Measurements from ENCODE around the gene RPA1.
"Not testable (repeated sequence)": the region's sequence is repeated elsewhere in the genome, so short reads cannot be mapped to it uniquely, and the experiment has no call there.

The RPA1 gene

DNA sequence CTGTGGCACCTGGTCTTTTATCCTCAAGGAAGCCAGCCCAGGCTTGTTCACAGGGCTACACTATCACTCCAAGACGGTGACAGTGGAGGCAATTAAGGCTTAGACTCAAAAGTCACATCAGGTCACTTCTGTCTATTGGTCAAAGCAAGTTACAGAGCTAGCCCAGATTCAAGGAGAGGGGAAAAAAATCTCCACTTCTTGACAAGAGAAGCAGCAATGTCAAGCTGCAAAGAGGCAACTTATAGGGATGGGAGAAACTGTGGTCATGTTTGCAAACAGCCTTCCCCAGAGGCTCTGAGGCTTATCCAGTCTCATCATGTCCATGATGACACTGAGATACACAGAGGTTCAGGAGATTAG, 36.4 kb upstream of the RPA1 start:
- DNase-seq: no peak
- Histone ChIP-seq H3K27me3 (replicated peaks; ENCODE audit: control insufficient read depth, insufficient read depth, low read length, poor library complexity, severe bottlenecking) (no peaks in the 10 kb centered on the region), H3K36me3 (ENCODE audit: control insufficient read depth, insufficient read depth, low read length) (no peaks in the 10 kb centered on the region), H3K9me3 (ENCODE audit: control insufficient read depth, low read length) (no peaks in the 10 kb centered on the region), H3K27ac (ENCODE audit: insufficient read depth, low read length, poor library complexity, severe bottlenecking) (no peak overlapping the region), H3K4me3 (ENCODE audit: insufficient read depth, low read depth, low read length, poor library complexity, severe bottlenecking) (no peak overlapping the region), H3K4me1 (ENCODE audit: control insufficient read depth, insufficient read depth, low read length, poor library complexity, severe bottlenecking) (no peaks in the 10 kb centered on the region)

DNA sequence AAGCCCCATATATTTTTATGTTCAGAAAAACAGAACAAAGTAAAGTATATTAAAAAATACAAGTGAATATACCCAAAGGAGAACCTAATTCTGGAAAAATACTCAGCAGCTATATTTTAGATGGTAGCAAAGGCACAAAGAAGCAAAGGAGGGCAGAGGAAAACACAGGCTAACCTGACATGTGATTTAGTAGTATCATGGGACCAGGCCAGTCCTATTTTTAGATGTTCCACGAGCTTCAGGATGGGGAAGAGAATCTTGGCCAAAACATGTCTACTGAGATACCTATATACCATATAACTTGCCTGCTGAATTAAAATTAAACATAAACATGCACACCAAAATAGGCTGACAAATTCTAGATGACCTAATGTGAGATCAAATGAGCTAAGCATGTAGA, 33.0 kb upstream of the RPA1 start:
- Histone ChIP-seq H3K27ac (ENCODE audit: insufficient read depth, low read length, poor library complexity, severe bottlenecking) (no peak overlapping the region), H3K27me3 (replicated peaks; ENCODE audit: control insufficient read depth, insufficient read depth, low read length, poor library complexity, severe bottlenecking) (no peaks in the 10 kb centered on the region), H3K4me3 (ENCODE audit: insufficient read depth, low read depth, low read length, poor library complexity, severe bottlenecking) (no peak overlapping the region), H3K4me1 (ENCODE audit: control insufficient read depth, insufficient read depth, low read length, poor library complexity, severe bottlenecking) (no peaks in the 10 kb centered on the region), H3K9me3 (ENCODE audit: control insufficient read depth, low read length) (no peaks in the 10 kb centered on the region), H3K36me3 (ENCODE audit: control insufficient read depth, insufficient read depth, low read length) (peaks cover 8% of the 10 kb centered on the region)
- no peak for DNase-seq

GRCh38 chr17:1797323-1797722, 32.5 kb upstream of the RPA1 start:
- no peak overlapping the region for H3K27ac ChIP-seq (ENCODE audit: insufficient read depth, low read length, poor library complexity, severe bottlenecking)
- H3K4me1 ChIP-seq (ENCODE audit: control insufficient read depth, insufficient read depth, low read length, poor library complexity, severe bottlenecking): no peaks in the 10 kb centered on the region
- H3K9me3 ChIP-seq (ENCODE audit: control insufficient read depth, low read length): no peaks in the 10 kb centered on the region
- H3K27me3 ChIP-seq (replicated peaks; ENCODE audit: control insufficient read depth, insufficient read depth, low read length, poor library complexity, severe bottlenecking): no peaks in the 10 kb centered on the region
- H3K4me3 ChIP-seq (ENCODE audit: insufficient read depth, low read depth, low read length, poor library complexity, severe bottlenecking): no peak overlapping the region
- H3K36me3 ChIP-seq (ENCODE audit: control insufficient read depth, insufficient read depth, low read length): peaks cover 8% of the 10 kb centered on the region
- DNase-seq: no peak

GRCh38 chr17:1797846-1798245, 32.0 kb upstream of the RPA1 start:
- DNase-seq; H3K27ac ChIP-seq (ENCODE audit: insufficient read depth, low read length, poor library complexity, severe bottlenecking); H3K9me3 ChIP-seq (ENCODE audit: control insufficient read depth, low read length); H3K4me1 ChIP-seq (ENCODE audit: control insufficient read depth, insufficient read depth, low read length, poor library complexity, severe bottlenecking); H3K4me3 ChIP-seq (ENCODE audit: insufficient read depth, low read depth, low read length, poor library complexity, severe bottlenecking); H3K27me3 ChIP-seq (replicated peaks; ENCODE audit: control insufficient read depth, insufficient read depth, low read length, poor library complexity, severe bottlenecking): not testable (repeated sequence)
- peaks cover 10% of the 10 kb centered on the region for H3K36me3 ChIP-seq (ENCODE audit: control insufficient read depth, insufficient read depth, low read length)

- H3K36me3 ChIP-seq (ENCODE audit: control insufficient read depth, insufficient read depth, low read length): peaks cover 18% of the 10 kb centered on the region
These were observed 29.6 kb upstream of the RPA1 start for GRCh38 chr17:1800240-1800639.

GRCh38 chr17:1800712-1801111, 29.1 kb upstream of the RPA1 start:
- Histone ChIP-seq H3K4me3 (ENCODE audit: insufficient read depth, low read depth, low read length, poor library complexity, severe bottlenecking) (no peak overlapping the region), H3K27ac (ENCODE audit: insufficient read depth, low read length, poor library complexity, severe bottlenecking) (no peak overlapping the region), H3K4me1 (ENCODE audit: control insufficient read depth, insufficient read depth, low read length, poor library complexity, severe bottlenecking) (no peaks in the 10 kb centered on the region)

More at GRCh38 chr17:1800240-1800639, 29.6 kb upstream of the RPA1 start:
- H3K4me1 ChIP-seq (ENCODE audit: control insufficient read depth, insufficient read depth, low read length, poor library complexity, severe bottlenecking): no peaks in the 10 kb centered on the region
- H3K27me3 ChIP-seq (replicated peaks; ENCODE audit: control insufficient read depth, insufficient read depth, low read length, poor library complexity, severe bottlenecking): no peaks in the 10 kb centered on the region
- no peak overlapping the region for H3K4me3 ChIP-seq (ENCODE audit: insufficient read depth, low read depth, low read length, poor library complexity, severe bottlenecking)
- H3K27ac ChIP-seq (ENCODE audit: insufficient read depth, low read length, poor library complexity, severe bottlenecking): no peak overlapping the region
- DNase-seq: no peak
- no peaks in the 10 kb centered on the region for H3K9me3 ChIP-seq (ENCODE audit: control insufficient read depth, low read length)

DNA sequence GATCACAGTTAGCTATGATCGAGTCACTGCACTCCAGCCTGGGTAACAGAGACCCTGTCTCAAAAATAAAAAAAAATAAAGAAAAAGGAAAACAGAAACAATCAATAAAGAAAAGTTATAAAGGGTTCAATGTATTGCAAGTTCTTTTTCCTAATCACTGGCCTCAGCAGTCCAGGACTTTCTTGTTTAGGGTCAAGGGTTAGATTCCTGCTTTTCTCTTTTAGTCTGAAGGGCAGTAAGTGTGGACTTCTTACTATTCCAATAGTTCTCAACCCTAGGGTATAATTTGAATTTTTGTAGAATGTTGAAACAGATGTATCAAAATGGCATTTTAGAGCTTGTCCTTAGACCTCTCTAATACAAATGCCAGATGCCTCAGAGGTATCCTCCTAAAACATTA, 27.4 kb upstream of the RPA1 start:
- Histone ChIP-seq H3K4me1 (ENCODE audit: control insufficient read depth, insufficient read depth, low read length, poor library complexity, severe bottlenecking) (no peaks in the 10 kb centered on the region), H3K36me3 (ENCODE audit: control insufficient read depth, insufficient read depth, low read length) (peaks cover 18% of the 10 kb centered on the region), H3K27me3 (replicated peaks; ENCODE audit: control insufficient read depth, insufficient read depth, low read length, poor library complexity, severe bottlenecking) (no peaks in the 10 kb centered on the region), H3K27ac (ENCODE audit: insufficient read depth, low read length, poor library complexity, severe bottlenecking) (no peak overlapping the region), H3K9me3 (ENCODE audit: control insufficient read depth, low read length) (no peaks in the 10 kb centered on the region), H3K4me3 (ENCODE audit: insufficient read depth, low read depth, low read length, poor library complexity, severe bottlenecking) (no peak overlapping the region)
- no peak for DNase-seq

More at GRCh38 chr17:1800712-1801111, 29.1 kb upstream of the RPA1 start:
- Histone ChIP-seq H3K27me3 (replicated peaks; ENCODE audit: control insufficient read depth, insufficient read depth, low read length, poor library complexity, severe bottlenecking) (no peaks in the 10 kb centered on the region), H3K9me3 (ENCODE audit: control insufficient read depth, low read length) (no peaks in the 10 kb centered on the region), H3K36me3 (ENCODE audit: control insufficient read depth, insufficient read depth, low read length) (peaks cover 18% of the 10 kb centered on the region)
- DNase-seq: no peak

- peaks cover 18% of the 10 kb centered on the region for H3K36me3 ChIP-seq (ENCODE audit: control insufficient read depth, insufficient read depth, low read length)
- no peaks in the 10 kb centered on the region for H3K9me3 ChIP-seq (ENCODE audit: control insufficient read depth, low read length)
- DNase-seq: no peak
- H3K27ac ChIP-seq (ENCODE audit: insufficient read depth, low read length, poor library complexity, severe bottlenecking): no peak overlapping the region
- H3K27me3 ChIP-seq (replicated peaks; ENCODE audit: control insufficient read depth, insufficient read depth, low read length, poor library complexity, severe bottlenecking): no peaks in the 10 kb centered on the region
- H3K4me3 ChIP-seq (ENCODE audit: insufficient read depth, low read depth, low read length, poor library complexity, severe bottlenecking): no peak overlapping the region
- H3K4me1 ChIP-seq (ENCODE audit: control insufficient read depth, insufficient read depth, low read length, poor library complexity, severe bottlenecking): no peaks in the 10 kb centered on the region
These were observed 26.5 kb upstream of the RPA1 start for GRCh38 chr17:1803280-1803679.

DNA sequence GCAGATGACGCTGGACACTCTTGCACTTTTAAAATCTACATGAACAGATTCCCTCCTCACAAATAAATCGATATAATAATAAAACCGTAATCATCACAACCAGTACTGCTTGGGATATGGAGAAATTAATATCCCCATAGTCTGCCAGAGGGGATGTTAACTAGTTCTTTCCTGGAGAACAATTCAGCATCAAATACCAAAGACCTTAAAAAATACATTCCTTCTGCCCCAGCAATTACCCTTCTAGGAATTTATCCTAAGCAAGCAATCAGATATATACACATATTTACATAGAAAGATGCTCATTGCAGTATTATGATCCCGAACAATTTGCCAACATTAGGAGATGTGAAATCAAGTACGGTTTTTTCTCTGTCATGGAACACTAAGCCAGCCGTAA, 21.9 kb upstream of the RPA1 start:
- Histone ChIP-seq H3K27me3 (replicated peaks; ENCODE audit: control insufficient read depth, insufficient read depth, low read length, poor library complexity, severe bottlenecking) (no peaks in the 10 kb centered on the region), H3K4me1 (ENCODE audit: control insufficient read depth, insufficient read depth, low read length, poor library complexity, severe bottlenecking) (no peaks in the 10 kb centered on the region), H3K4me3 (ENCODE audit: insufficient read depth, low read depth, low read length, poor library complexity, severe bottlenecking) (no peak overlapping the region), H3K9me3 (ENCODE audit: control insufficient read depth, low read length) (no peaks in the 10 kb centered on the region), H3K27ac (ENCODE audit: insufficient read depth, low read length, poor library complexity, severe bottlenecking) (no peak overlapping the region), H3K36me3 (ENCODE audit: control insufficient read depth, insufficient read depth, low read length) (peaks cover 19% of the 10 kb centered on the region)
- DNase-seq: no peak

DNA sequence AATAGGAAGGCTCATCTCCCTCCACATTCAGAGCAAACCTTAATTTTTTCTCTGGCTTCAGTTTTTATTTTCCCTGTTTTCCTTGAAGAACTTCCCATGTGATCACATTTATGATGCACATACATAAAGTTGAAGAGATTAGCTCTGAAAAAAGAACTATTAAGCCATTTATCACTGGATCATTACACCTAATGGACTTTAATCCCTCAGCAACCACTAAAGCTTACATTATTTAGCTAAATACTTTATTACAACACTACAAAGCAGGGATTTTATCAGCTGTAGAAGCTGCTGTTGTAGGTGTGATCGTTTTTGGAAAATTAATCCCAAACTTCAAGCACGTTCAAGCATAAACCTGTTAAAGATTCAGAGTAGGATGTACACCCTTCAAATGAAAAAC, 21.2 kb upstream of the RPA1 start:
- no peaks in the 10 kb centered on the region for H3K4me1 ChIP-seq (ENCODE audit: control insufficient read depth, insufficient read depth, low read length, poor library complexity, severe bottlenecking)
- no peaks in the 10 kb centered on the region for H3K27me3 ChIP-seq (replicated peaks; ENCODE audit: control insufficient read depth, insufficient read depth, low read length, poor library complexity, severe bottlenecking)
- H3K4me3 ChIP-seq (ENCODE audit: insufficient read depth, low read depth, low read length, poor library complexity, severe bottlenecking): no peak overlapping the region
- no peak overlapping the region for H3K27ac ChIP-seq (ENCODE audit: insufficient read depth, low read length, poor library complexity, severe bottlenecking)
- H3K9me3 ChIP-seq (ENCODE audit: control insufficient read depth, low read length): no peaks in the 10 kb centered on the region
- H3K36me3 ChIP-seq (ENCODE audit: control insufficient read depth, insufficient read depth, low read length): peaks cover 19% of the 10 kb centered on the region
- DNase-seq: no peak

GRCh38 chr17:1809815-1810214, 20.0 kb upstream of the RPA1 start:
- H3K36me3 ChIP-seq (ENCODE audit: control insufficient read depth, insufficient read depth, low read length): peaks cover 12% of the 10 kb centered on the region
- not testable (repeated sequence) for DNase-seq

More at GRCh38 chr17:1809815-1810214, 20.0 kb upstream of the RPA1 start:
- H3K27ac ChIP-seq (ENCODE audit: insufficient read depth, low read length, poor library complexity, severe bottlenecking); H3K9me3 ChIP-seq (ENCODE audit: control insufficient read depth, low read length); H3K4me1 ChIP-seq (ENCODE audit: control insufficient read depth, insufficient read depth, low read length, poor library complexity, severe bottlenecking); H3K4me3 ChIP-seq (ENCODE audit: insufficient read depth, low read depth, low read length, poor library complexity, severe bottlenecking); H3K27me3 ChIP-seq (replicated peaks; ENCODE audit: control insufficient read depth, insufficient read depth, low read length, poor library complexity, severe bottlenecking): not testable (repeated sequence)

Data from effector memory CD4-positive, alpha-beta T cell (primary cell).